Gastroesophageal sphincter (tissue), 4 donors: Measurements from ENCODE around the gene B4GALT3. TPM values are rescaled to one million over a fixed set of nuclear protein-coding genes. Genes with fewer than 3 reads are reported as not detected.

ENCODE experiments used
- ATAC-seq: fragments of 150-250 bp; one replicate; pipeline ENCODE4 v1.9.1; 2016; ENCODE audit warnings: mild to moderate bottlenecking, moderate library complexity
- H3K27ac ChIP-seq, 4 donors: fragments of 200-600 bp; sonication (generic) in 3 of 4; 1 replicate in 3 of 4; 2 replicates in 1 of 4; pipeline ENCODE4 v1.5.1; 2016 to 2019
- H3K27me3 ChIP-seq: fragments of 200-600 bp; sonication (generic); one replicate; pipeline ENCODE4 v1.5.1; 2019
- H3K36me3 ChIP-seq, 2 donors: fragments of 200-600 bp; sonication (generic); one replicate each; pipeline ENCODE4 v1.5.1; 2019; ENCODE audit warnings: control low read depth in 1 of 2
- H3K4me1 ChIP-seq, 3 donors: fragments of 200-600 bp; sonication (generic); 1 replicate in 2 of 3; 2 replicates in 1 of 3; pipeline ENCODE4 v1.5.1; 2016 to 2019; ENCODE audit warnings: control low read depth in 2 of 3
- H3K4me3 ChIP-seq, 2 donors: fragments of 200-600 bp; sonication (generic); one replicate each; pipeline ENCODE4 v1.5.1; 2019; ENCODE audit warnings: mild to moderate bottlenecking in 1 of 2, moderate library complexity in 1 of 2
- H3K9me3 ChIP-seq, 3 donors: fragments of 200-600 bp; sonication (generic); one replicate each; pipeline ENCODE4 v1.5.1; 2017 to 2019; ENCODE audit warnings: control low read depth in 2 of 3
- CTCF ChIP-seq, 4 experiments: fragments of 200-600 bp in 2 of 4; fragments of 450-650 bp in 2 of 4; sonication (generic) in 1 of 4; IDR thresholded peaks; one replicate each; pipeline ENCODE4 v1.5.1; 2017 to 2019; ENCODE audit warnings: antibody characterized with exemption in 4 of 4, mild to moderate bottlenecking in 2 of 4, moderate library complexity in 2 of 4
- EP300 ChIP-seq: sonication (generic); formaldehyde crosslinking; IDR thresholded peaks from one replicate; pipeline ENCODE4 v1.6.1; 2017; ENCODE audit warnings: antibody characterized with exemption, mild to moderate bottlenecking
- POLR2A ChIP-seq, 2 donors: fragments of 450-650 bp; IDR thresholded peaks; one replicate each; pipeline ENCODE4 v1.6.1; 2017; ENCODE audit warnings: antibody characterized with exemption in 2 of 2, mild to moderate bottlenecking in 2 of 2, moderate library complexity in 1 of 2
- POLR2AphosphoS5 ChIP-seq: sonication (generic); formaldehyde crosslinking; IDR thresholded peaks from one replicate; pipeline ENCODE4 v1.6.1; 2017; ENCODE audit warnings: antibody characterized with exemption
- WGBS, 2 donors: methylation state at CpG; one replicate each; pipeline ENCODE4 v1.1.5; 2018; ENCODE audit warnings: low coverage in 1 of 2; 5-methylcytosine and 5-hydroxymethylcytosine counted together
- total RNA-seq, 4 donors: library from RNA; depleted of rRNA; stranded (reverse); fragments of >200 nt; gene quantifications; one replicate each; pipeline ENCODE4 v1.1.0, GENCODE V29; 2016

The B4GALT3 gene
- 10 to 100 TPM; 14.8 to 26.4 (median 19.5) TPM for total RNA-seq

GRCh38 chr1:161177112-161177935 is at the start of gene B4GALT3:
TSS of gene B4GALT3 (minus strand) at chr1:161177507. CDS start at chr1:161176060, 1,447 bp downstream.
- Histone ChIP-seq H3K36me3 (peaks cover 0 to 37% of the 10 kb centered on the region in 2 donors), H3K9me3 (no peaks in the 10 kb centered on the region), H3K4me1 (peaks cover 5 to 49% (median 20%) of the 10 kb centered on the region in 3 donors), H3K27ac (peak within 1 kb of the TSS; percentile 76 to 96 (median 92)), H3K4me3 (peak within 1 kb of the TSS; percentile 71 to 86), H3K27me3 (no peaks in the 10 kb centered on the region)
- TF ChIP-seq EP300: no peak
- peak in 2 of 4 experiments; percentile 18 to 21 for TF ChIP-seq CTCF (IDR thresholded peaks at IDR 0.05)
- TF ChIP-seq POLR2A (IDR thresholded peaks at IDR 0.05): peak; percentile 58 to 76
- peak; percentile 83 for TF ChIP-seq POLR2AphosphoS5
- WGBS, 2 donors: 0 to 13% methylated on average over 12 to 13 of the region's 50 CpGs
- peak; percentile 96 for ATAC-seq

- TF ChIP-seq EP300 (no peak), POLR2AphosphoS5 (no peak), POLR2A (IDR thresholded peaks at IDR 0.05) (no peak), CTCF (IDR thresholded peaks at IDR 0.05) (no peak)
- peak overlapping the region; percentile 65 to 72 for H3K4me3 ChIP-seq
- H3K4me1 ChIP-seq: peaks cover 0 to 29% (median 18%) of the 10 kb centered on the region in 3 donors
- 24% methylated on average over 3 of the region's 3 CpGs; no CpG with 5 or more reads in 1 of the 2 donors for WGBS, 2 donors
- H3K36me3 ChIP-seq: peaks cover 0 to 32% of the 10 kb centered on the region in 2 donors
- ATAC-seq: no peak
- no peaks in the 10 kb centered on the region for H3K27me3 ChIP-seq
- peak overlapping the region in 3 of 4 donors; percentile 73 to 89 (median 81) for H3K27ac ChIP-seq
- H3K9me3 ChIP-seq: no peaks in the 10 kb centered on the region
Observed at GRCh38 chr1:161226759-161227158, 49.5 kb upstream of the B4GALT3 start.

- Histone ChIP-seq H3K27ac (peak overlapping the region; percentile 16 to 89 (median 77)), H3K4me3 (peak overlapping the region; percentile 65 to 72), H3K9me3 (no peaks in the 10 kb centered on the region), H3K27me3 (no peaks in the 10 kb centered on the region), H3K4me1 (peaks cover 0 to 29% (median 18%) of the 10 kb centered on the region in 3 donors), H3K36me3 (peaks cover 0 to 32% of the 10 kb centered on the region in 2 donors)
- no peak for TF ChIP-seq CTCF (IDR thresholded peaks at IDR 0.05)
- no peak for TF ChIP-seq POLR2A (IDR thresholded peaks at IDR 0.05)
- no peak for TF ChIP-seq EP300
- TF ChIP-seq POLR2AphosphoS5: no peak
- 0 to 20% methylated on average over 2 to 3 of the region's 15 CpGs for WGBS, 2 donors
- ATAC-seq: no peak
Observed at GRCh38 chr1:161226320-161226711, 49.0 kb upstream of the B4GALT3 start.

- Histone ChIP-seq H3K27me3 (no peaks in the 10 kb centered on the region), H3K27ac (peak within 1 kb of the TSS; percentile 22 to 89 (median 77)), H3K9me3 (no peaks in the 10 kb centered on the region), H3K4me1 (peaks cover 0 to 29% (median 18%) of the 10 kb centered on the region in 3 donors), H3K4me3 (peak within 1 kb of the TSS; percentile 65 to 72), H3K36me3 (peaks cover 0 to 30% of the 10 kb centered on the region in 2 donors)
- TF ChIP-seq POLR2AphosphoS5: peak; percentile 47
- no peak for TF ChIP-seq POLR2A (IDR thresholded peaks at IDR 0.05)
- TF ChIP-seq CTCF (IDR thresholded peaks at IDR 0.05): peak in 3 of 4 experiments; percentile 55 to 71 (median 66)
- ATAC-seq: peak; percentile 98
- WGBS, 2 donors: 9 to 11% methylated on average over 5 to 14 of the region's 16 CpGs
Observed at GRCh38 chr1:161225534-161226319, 48.4 kb upstream of the B4GALT3 start, which contains the start of gene TOMM40L. TSS of gene TOMM40L (plus strand) at chr1:161226060. CDS start at chr1:161226490, 430 bp downstream.
